Airway epithelial cell (primary cell): ENCODE results near the gene FHIP2A. TPM values are rescaled to one million over a fixed set of nuclear protein-coding genes. Genes with fewer than 3 reads are reported as not detected.

Experiments used
- total RNA-seq: library from RNA; depleted of rRNA; stranded (reverse); fragments of >200 nt; gene quantifications from 2 replicates; pipeline ENCODE4 v1.2.3, GENCODE V29; 2015

FHIP2A gene
- 9.2 and 17.0 TPM in 2 replicates for total RNA-seq

DNA sequence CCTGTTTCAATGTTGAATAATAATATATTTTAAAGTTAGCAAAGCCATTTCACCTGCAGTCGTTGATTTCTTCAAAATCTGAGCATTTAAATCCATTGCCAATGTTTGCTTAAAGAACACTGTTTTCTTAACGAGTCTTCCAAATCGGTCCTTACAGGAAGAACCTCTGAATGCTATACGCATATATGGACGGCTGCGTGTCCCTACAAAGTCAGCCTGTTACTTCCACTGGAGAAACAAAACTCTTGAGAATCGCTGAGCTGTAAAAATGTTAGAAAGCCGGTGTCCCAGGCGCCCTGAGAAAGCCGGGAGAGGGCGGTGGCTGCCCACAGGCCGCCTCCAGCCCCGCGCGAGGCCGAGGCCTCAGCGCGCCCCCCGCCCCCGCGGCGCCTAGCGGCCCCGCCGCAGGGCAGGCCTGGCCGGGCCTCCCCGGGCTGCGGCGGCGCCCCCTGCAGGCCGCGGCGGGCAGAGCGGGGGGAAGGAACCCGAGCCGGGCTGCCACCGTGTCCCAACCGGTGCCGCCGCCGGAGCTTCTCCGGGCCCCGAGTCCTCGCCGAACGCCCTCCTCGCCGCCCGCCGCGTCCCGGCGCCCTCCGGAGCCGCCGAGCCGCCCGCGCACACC is at the start of gene FHIP2A:
Gene FHIP2A (plus strand): TSS at position 488 of the 622 bp plus-strand sequence. CDS start 299 bp downstream, outside the sequence.

Other genes starting within 250 kb of the FHIP2A start
- gene ABLIM1, start 163.5 kb upstream of the FHIP2A start, total RNA-seq: 76.6 and 85.5 TPM in 2 replicates
- gene TRUB1, start 116.4 kb downstream of the FHIP2A start, total RNA-seq: 28.5 and 31.1 TPM in 2 replicates